ENCODE measurements around the gene DYNC1I1. TPM values are rescaled to one million over a fixed set of nuclear protein-coding genes. Genes with fewer than 3 reads are reported as not detected.
"Not testable (repeated sequence)": the region's sequence is repeated elsewhere in the genome, so short reads cannot be mapped to it uniquely, and the experiment has no call there.

The DYNC1I1 gene
- polyA plus RNA-seq, 4 donors = 0.34 to 0.58 (median 0.50) TPM

- no peak for DNase-seq (ENCODE audit: low read depth in 4 of 4, low spot score in 3 of 4)
Measured at GRCh38 chr7:95904099-95904498, 131.7 kb downstream of the DYNC1I1 start.

- DNase-seq (ENCODE audit: low read depth in 4 of 4, low spot score in 3 of 4) = peak in 1 of 4 donors; percentile 14
Measured at GRCh38 chr7:95905167-95905566, 132.8 kb downstream of the DYNC1I1 start.

- no peak for DNase-seq (ENCODE audit: low read depth in 4 of 4, low spot score in 3 of 4)
Measured at GRCh38 chr7:95906851-95907250, 134.5 kb downstream of the DYNC1I1 start.

GRCh38 chr7:95907337-95907736 lies 135.0 kb downstream of the DYNC1I1 start:
- no peak for DNase-seq (ENCODE audit: low read depth in 4 of 4, low spot score in 3 of 4)

- no peak for DNase-seq (ENCODE audit: low read depth in 4 of 4, low spot score in 3 of 4)
Measured at GRCh38 chr7:95908499-95908898, 136.1 kb downstream of the DYNC1I1 start.

GRCh38 chr7:95910341-95910740 lies 138.0 kb downstream of the DYNC1I1 start:
- no peak for DNase-seq (ENCODE audit: low read depth in 4 of 4, low spot score in 3 of 4)

GRCh38 chr7:95915731-95916130 lies 143.4 kb downstream of the DYNC1I1 start:
- no peak for DNase-seq (ENCODE audit: low read depth in 4 of 4, low spot score in 3 of 4)

- peak; percentile 58 to 75 (median 64) for DNase-seq (ENCODE audit: low read depth in 4 of 4, low spot score in 3 of 4)
Measured at GRCh38 chr7:95916573-95917297, 144.4 kb downstream of the DYNC1I1 start.

- no peak for DNase-seq (ENCODE audit: low read depth in 4 of 4, low spot score in 3 of 4)
Measured at GRCh38 chr7:95917634-95918033, 145.3 kb downstream of the DYNC1I1 start.

- no peak for DNase-seq (ENCODE audit: low read depth in 4 of 4, low spot score in 3 of 4)
Measured at GRCh38 chr7:95919556-95919955, 147.2 kb downstream of the DYNC1I1 start.

GRCh38 chr7:95921543-95921942 lies 149.2 kb downstream of the DYNC1I1 start:
- DNase-seq (ENCODE audit: low read depth in 4 of 4, low spot score in 3 of 4) = no peak

GRCh38 chr7:95922191-95922590 lies 149.8 kb downstream of the DYNC1I1 start:
- no peak for DNase-seq (ENCODE audit: low read depth in 4 of 4, low spot score in 3 of 4)

- DNase-seq (ENCODE audit: low read depth in 4 of 4, low spot score in 3 of 4) = no peak
Measured at GRCh38 chr7:95925236-95925635, 152.9 kb downstream of the DYNC1I1 start.

- DNase-seq (ENCODE audit: low read depth in 4 of 4, low spot score in 3 of 4) = no peak
Measured at GRCh38 chr7:95925971-95926370, 153.6 kb downstream of the DYNC1I1 start.

- no peak for DNase-seq (ENCODE audit: low read depth in 4 of 4, low spot score in 3 of 4)
Measured at GRCh38 chr7:95927756-95928155, 155.4 kb downstream of the DYNC1I1 start.

- DNase-seq (ENCODE audit: low read depth in 4 of 4, low spot score in 3 of 4) = no peak
Measured at GRCh38 chr7:95929710-95930280, 157.4 kb downstream of the DYNC1I1 start.

- DNase-seq (ENCODE audit: low read depth in 4 of 4, low spot score in 3 of 4) = no peak
Measured at GRCh38 chr7:95931460-95932232, 159.3 kb downstream of the DYNC1I1 start.

- no peak for DNase-seq (ENCODE audit: low read depth in 4 of 4, low spot score in 3 of 4)
Measured at GRCh38 chr7:95933618-95934017, 161.3 kb downstream of the DYNC1I1 start.

- DNase-seq (ENCODE audit: low read depth in 4 of 4, low spot score in 3 of 4) = not testable (repeated sequence)
Measured at GRCh38 chr7:95944867-95945266, 172.5 kb downstream of the DYNC1I1 start.

GRCh38 chr7:95950698-95951097 lies 178.3 kb downstream of the DYNC1I1 start:
- no peak for DNase-seq (ENCODE audit: low read depth in 4 of 4, low spot score in 3 of 4)

GRCh38 chr7:95951531-95951930 lies 179.2 kb downstream of the DYNC1I1 start:
- no peak for DNase-seq (ENCODE audit: low read depth in 4 of 4, low spot score in 3 of 4)

All from right renal pelvis (tissue), 4 donors.